Spleen (tissue), 7 donors: ENCODE results near the gene SCAMP4.

Source experiments
- CTCF ChIP-seq, 11 experiments: fragments of 200-600 bp in 7 of 11; fragments of 450-650 bp in 4 of 11; sonication (generic) in 4 of 11; IDR thresholded peaks in 8 of 11; conservative IDR thresholded peaks in 3 of 11; 1 replicate in 7 of 11; 2 replicates in 4 of 11; pipeline versions ENCODE4 v1.4.0 to v1.8.0; 2016 to 2021; ENCODE audit warnings: antibody characterized with exemption in 11 of 11, inconsistent platforms in 4 of 11, mild to moderate bottlenecking in 1 of 11
- POLR2A ChIP-seq, 3 donors: fragments of 450-650 bp; IDR thresholded peaks; one replicate each; pipeline ENCODE4 v1.5.1; 2017; ENCODE audit warnings: antibody characterized with exemption in 3 of 3, mild to moderate bottlenecking in 1 of 3
- POLR2AphosphoS5 ChIP-seq, 3 donors: sonication (generic); formaldehyde crosslinking; IDR thresholded peaks; one replicate each; pipeline ENCODE4 v1.5.1; 2017; ENCODE audit warnings: antibody characterized with exemption in 3 of 3
- donor health status: DM: no; HTN: no; CAD: no; lungs with moderate emphysema.
- donor health status: DM: no; HTN: no; CAD: no.
- donor health status: DM: no; HTN: no; CAD: no.

- TF ChIP-seq CTCF (IDR thresholded peaks at IDR 0.05 in 8 of 11, conservative IDR thresholded peaks at IDR 0.05 in 3 of 11) (no peak), POLR2A (IDR thresholded peaks at IDR 0.05) (no peak), POLR2AphosphoS5 (IDR thresholded peaks at IDR 0.05) (no peak)
These were observed 64.2 kb downstream of the SCAMP4 start for GRCh38 chr19:1969176-1970002.
